ENCODE measurements around the gene CARD6.

Gene CARD6

GRCh38 chr5:40826489-40827187 lies 14.5 kb upstream of the CARD6 start:
- Histone ChIP-seq H3K4me2 (ENCODE audit: low read length) (no peak overlapping the region), H2AFZ (no peak overlapping the region), H3K27ac (no peak overlapping the region), H3K36me3 (ENCODE audit: control insufficient read depth, insufficient read depth, low read length) (no peaks in the 10 kb centered on the region), H3K9ac (no peak overlapping the region), H3K9me3 (ENCODE audit: control insufficient read depth, low read length) (no peaks in the 10 kb centered on the region), H3K4me1 (no peaks in the 10 kb centered on the region), H3K4me3 (ENCODE audit: low read depth, low read length) (no peak overlapping the region), H3K79me2 (no peaks in the 10 kb centered on the region), H3K27me3 (ENCODE audit: control insufficient read depth, insufficient read depth, low read length) (no peaks in the 10 kb centered on the region)
- TF ChIP-seq CTCF (IDR thresholded peaks at IDR 0.05) = no peak

DNA sequence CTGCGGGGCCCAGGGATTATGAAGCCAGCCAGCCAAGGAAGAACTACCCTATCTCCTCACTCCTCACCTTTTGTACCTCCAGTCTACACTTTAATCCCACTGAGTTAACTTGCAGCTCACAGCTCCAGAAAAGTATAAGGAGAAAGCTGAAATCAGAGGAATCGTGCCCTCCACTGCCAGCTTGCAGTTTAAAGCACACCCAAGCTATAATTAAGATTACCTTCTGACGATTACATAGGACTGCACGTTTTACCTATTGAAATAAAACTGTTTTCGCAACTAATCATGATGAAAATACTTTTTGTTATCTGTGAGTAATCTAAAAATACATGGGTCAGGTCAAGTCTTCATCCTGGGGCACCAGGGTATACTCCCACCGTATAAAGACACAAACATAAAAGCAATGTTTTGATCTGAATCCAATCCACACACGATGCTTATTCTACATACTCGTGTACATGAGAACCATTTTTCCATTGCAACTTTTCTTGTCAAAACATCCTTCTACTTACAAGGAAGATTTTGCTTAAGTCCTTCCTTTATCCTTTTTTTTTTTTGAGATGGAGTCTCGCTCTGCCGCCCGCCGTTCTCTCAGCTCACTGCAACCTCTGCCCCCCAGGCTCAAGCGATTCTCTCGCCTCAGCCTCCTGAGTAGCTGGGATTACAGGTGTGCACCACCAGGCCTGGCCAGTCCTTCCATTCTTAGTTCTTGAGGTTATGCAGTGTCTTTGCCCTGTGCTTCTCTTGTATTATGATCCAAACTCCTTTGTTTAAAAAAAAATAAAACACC lies 13.8 kb upstream of the CARD6 start:
- Histone ChIP-seq H3K9ac (no peak overlapping the region), H3K4me3 (ENCODE audit: low read depth, low read length) (no peak overlapping the region), H3K4me1 (no peaks in the 10 kb centered on the region), H3K27ac (no peak overlapping the region), H3K27me3 (ENCODE audit: control insufficient read depth, insufficient read depth, low read length) (no peaks in the 10 kb centered on the region), H3K9me3 (ENCODE audit: control insufficient read depth, low read length) (no peaks in the 10 kb centered on the region), H3K79me2 (no peaks in the 10 kb centered on the region), H2AFZ (no peak overlapping the region), H3K36me3 (ENCODE audit: control insufficient read depth, insufficient read depth, low read length) (no peaks in the 10 kb centered on the region), H3K4me2 (ENCODE audit: low read length) (no peak overlapping the region)
- no peak for TF ChIP-seq CTCF (IDR thresholded peaks at IDR 0.05)

- H3K9me3 ChIP-seq (ENCODE audit: control insufficient read depth, low read length) = no peaks in the 10 kb centered on the region
- no peak overlapping the region for H3K27ac ChIP-seq
- peaks cover 2% of the 10 kb centered on the region for H3K4me1 ChIP-seq
- H3K79me2 ChIP-seq = no peaks in the 10 kb centered on the region
- no peak overlapping the region for H3K4me3 ChIP-seq (ENCODE audit: low read depth, low read length)
- H2AFZ ChIP-seq = no peak overlapping the region
- no peak overlapping the region for H3K9ac ChIP-seq
- no peak for TF ChIP-seq CTCF (IDR thresholded peaks at IDR 0.05)
- no peaks in the 10 kb centered on the region for H3K27me3 ChIP-seq (ENCODE audit: control insufficient read depth, insufficient read depth, low read length)
- no peaks in the 10 kb centered on the region for H3K36me3 ChIP-seq (ENCODE audit: control insufficient read depth, insufficient read depth, low read length)
- H3K4me2 ChIP-seq (ENCODE audit: low read length) = no peak overlapping the region
Observed at GRCh38 chr5:40828021-40828631, 13.0 kb upstream of the CARD6 start.

- Histone ChIP-seq H3K79me2 (no peaks in the 10 kb centered on the region), H3K27me3 (ENCODE audit: control insufficient read depth, insufficient read depth, low read length) (no peaks in the 10 kb centered on the region), H3K36me3 (ENCODE audit: control insufficient read depth, insufficient read depth, low read length) (no peaks in the 10 kb centered on the region), H3K9me3 (ENCODE audit: control insufficient read depth, low read length) (no peaks in the 10 kb centered on the region), H3K4me3 (ENCODE audit: low read depth, low read length) (no peak overlapping the region), H3K27ac (no peak overlapping the region), H3K4me2 (ENCODE audit: low read length) (no peak overlapping the region), H3K9ac (no peak overlapping the region), H2AFZ (no peak overlapping the region), H3K4me1 (peaks cover 9% of the 10 kb centered on the region)
- no peak for TF ChIP-seq CTCF (IDR thresholded peaks at IDR 0.05)
Observed at GRCh38 chr5:40828690-40829661, 12.2 kb upstream of the CARD6 start.

All from parathyroid adenoma (tissue), 2 donors.